GM23338 (cell line): ENCODE results near the gene ANKFN1. TPM values are rescaled to one million over a fixed set of nuclear protein-coding genes. Genes with fewer than 3 reads are reported as not detected.

Experiments
- ATAC-seq: fragments of 200-7000 bp; cut with Tn5 transposase; 3 replicates; pipeline ENCODE4 v1.9.1; 2020
- DNase-seq: peaks from one replicate; pipeline ENCODE4 v3.0.0-alpha.2; 2015; ENCODE audit warnings: low spot score
- H2AFZ ChIP-seq: fragments of 200-600 bp; sonication (generic); 2 replicates; pipeline ENCODE4 v1.8.0; 2016; ENCODE audit warnings: antibody characterized with exemption, mild to moderate bottlenecking, moderate library complexity
- H3F3A ChIP-seq: fragments of 200-600 bp; sonication (generic); replicated peaks from 2 replicates; pipeline ENCODE4 v1.8.0; 2017; ENCODE audit warnings: antibody characterized with exemption, mixed run types, low read depth
- H3K27ac ChIP-seq: fragments of 200-600 bp; sonication (generic); 2 replicates; pipeline ENCODE4 v1.6.1; 2016; ENCODE audit warnings: low read depth
- H3K27me3 ChIP-seq: fragments of 200-600 bp; sonication (generic); 2 replicates; pipeline ENCODE4 v1.8.0; 2016; ENCODE audit warnings: mild to moderate bottlenecking, mixed run types, moderate library complexity; ENCODE audit not compliant: insufficient read depth
- H3K36me3 ChIP-seq: fragments of 200-600 bp; sonication (generic); 2 replicates; pipeline ENCODE4 v1.8.0; 2016; ENCODE audit warnings: mild to moderate bottlenecking; ENCODE audit not compliant: insufficient read depth
- H3K4me1 ChIP-seq: fragments of 200-600 bp; sonication (generic); 2 replicates; pipeline ENCODE4 v1.8.0; 2016; ENCODE audit warnings: mild to moderate bottlenecking, moderate library complexity; ENCODE audit not compliant: insufficient read depth
- H3K4me2 ChIP-seq: fragments of 200-600 bp; sonication (generic); 2 replicates; pipeline ENCODE4 v1.7.1; 2017; ENCODE audit warnings: mixed run types
- H3K4me3 ChIP-seq: fragments of 200-600 bp; sonication (generic); 2 replicates; pipeline ENCODE4 v1.6.1; 2016; ENCODE audit warnings: mixed run types
- H3K79me2 ChIP-seq: fragments of 200-600 bp; sonication (generic); replicated peaks from 2 replicates; pipeline ENCODE4 v1.8.0; 2017; ENCODE audit warnings: mild to moderate bottlenecking; ENCODE audit not compliant: insufficient read depth
- H3K9me2 ChIP-seq: fragments of 200-600 bp; sonication (generic); 2 replicates; pipeline ENCODE4 v1.8.0; 2017; ENCODE audit not compliant: insufficient read depth
- H4K20me1 ChIP-seq: fragments of 200-600 bp; sonication (generic); replicated peaks from 2 replicates; pipeline ENCODE4 v1.8.0; 2017; ENCODE audit warnings: mild to moderate bottlenecking; ENCODE audit not compliant: insufficient read depth
- H3K27ac Mint-ChIP-seq: 2 replicates; pipeline ENCODE4 v1.8.0; 2020; ENCODE audit warnings: inconsistent platforms, mild to moderate bottlenecking, moderate library complexity, mixed read lengths
- H3K27me3 Mint-ChIP-seq: 3 replicates; pipeline ENCODE4 v1.8.0; 2022; ENCODE audit warnings: low read depth, mild to moderate bottlenecking, moderate library complexity, mixed read lengths, inconsistent platforms; ENCODE audit not compliant: insufficient read depth, poor library complexity
- H3K36me3 Mint-ChIP-seq: 3 replicates; pipeline ENCODE4 v1.8.0; 2021; ENCODE audit warnings: low read depth, mild to moderate bottlenecking, inconsistent platforms, moderate library complexity, mixed read lengths
- H3K4me1 Mint-ChIP-seq: 3 replicates; pipeline ENCODE4 v1.8.0; 2020; ENCODE audit warnings: mild to moderate bottlenecking, inconsistent platforms, mixed read lengths
- H3K4me3 Mint-ChIP-seq: 3 replicates; pipeline ENCODE4 v1.8.0; 2021; ENCODE audit warnings: moderate library complexity, mild to moderate bottlenecking, inconsistent platforms, mixed read lengths
- H3K9me3 Mint-ChIP-seq: 3 replicates; pipeline ENCODE4 v1.8.0; 2020; ENCODE audit warnings: moderate library complexity, mild to moderate bottlenecking, inconsistent platforms, mixed read lengths
- CREB1 ChIP-seq: fragments of 250-450 bp; sonication (Bioruptor Pico); IDR thresholded peaks from 2 replicates; pipeline ENCODE4 v1.5.0; 2020; ENCODE audit warnings: low read depth, mild to moderate bottlenecking, moderate library complexity
- CTCF ChIP-seq, 2 experiments: fragments of 200-600 bp in 1 of 2; sonication (generic) in 1 of 2; conservative IDR thresholded peaks; 2 replicates each; pipeline versions ENCODE4 v1.5.1 to v1.6.1; 2016 to 2017; ENCODE audit warnings: antibody characterized with exemption in 2 of 2, low read depth in 2 of 2, mild to moderate bottlenecking in 2 of 2, moderate library complexity in 1 of 2
- ETS1 ChIP-seq: IDR thresholded peaks from 2 replicates; pipeline ENCODE4 v1.6.1; 2016; ENCODE audit warnings: antibody characterized with exemption
- EZH2 ChIP-seq: fragments of 200-600 bp; sonication (generic); IDR thresholded peaks from one replicate; pipeline ENCODE4 v1.8.0; 2017; ENCODE audit warnings: antibody characterized with exemption, mild to moderate bottlenecking, low read depth; ENCODE audit not compliant: unreplicated experiment
- STAT1 ChIP-seq: IDR thresholded peaks from one replicate; pipeline ENCODE4 v1.6.1; 2016; ENCODE audit warnings: antibody characterized with exemption; ENCODE audit not compliant: unreplicated experiment
- ZNF114 ChIP-seq: fragments of 250-450 bp; sonication (Bioruptor Pico); IDR thresholded peaks from 2 replicates; pipeline ENCODE4 v1.5.0; 2020; ENCODE audit warnings: mild to moderate bottlenecking, moderate library complexity
- ZNF331 ChIP-seq: fragments of 250-450 bp; sonication (Bioruptor Pico); IDR thresholded peaks from 2 replicates; pipeline ENCODE4 v1.5.0; 2020; ENCODE audit warnings: low read depth, mild to moderate bottlenecking, moderate library complexity
- polyA plus RNA-seq: library from polyadenylated mRNA; unstranded; fragments of >200 nt; fragmentation: Nextera tagmentation; extraction: Ambion mirVana; gene quantifications from 2 replicates; pipeline ENCODE4 v1.2.1, GENCODE V29; 2016
- total RNA-seq: library from RNA; depleted of rRNA; stranded (reverse); fragments of >200 nt; shearing (Covaris generic); gene quantifications from 2 replicates; pipeline ENCODE4 v1.2.3, GENCODE V29; 2014

ANKFN1 gene
- total and polyA plus RNA-seq, 2 experiments from 2014 or later = not detected

GRCh38 chr17:56171186-56171959 lies 18.1 kb downstream of the ANKFN1 start:
- no peak overlapping the region for H3K27ac ChIP-seq
- Mint-ChIP-seq H3K4me3 (no peak overlapping the region), H3K27me3 (no peaks in the 10 kb centered on the region)

GRCh38 chr17:56172517-56172982 lies 19.3 kb downstream of the ANKFN1 start:
- Mint-ChIP-seq H3K36me3 (no peaks in the 10 kb centered on the region), H3K27me3 (no peaks in the 10 kb centered on the region), H3K4me1 (peaks cover 22% of the 10 kb centered on the region; the same call in 2 of the 3 replicates), H3K27ac (no peak overlapping the region), H3K9me3 (peaks cover 2% of the 10 kb centered on the region; the same call in 2 of the 3 replicates), H3K4me3 (no peak overlapping the region)
- no peaks in the 10 kb centered on the region for H3K27me3 ChIP-seq
- peak; percentile 60 for ATAC-seq
- H3K36me3 ChIP-seq = no peaks in the 10 kb centered on the region
- no peak overlapping the region for H3K4me3 ChIP-seq
- H3K27ac ChIP-seq = no peak overlapping the region
- no peaks in the 10 kb centered on the region for H3K79me2 ChIP-seq
- H3K4me1 ChIP-seq = peaks cover 6% of the 10 kb centered on the region; the same call in 1 of the 2 replicates
- H3F3A ChIP-seq = no peaks in the 10 kb centered on the region
- H3K4me2 ChIP-seq = no peak overlapping the region
- H3K9me2 ChIP-seq = peaks cover 10% of the 10 kb centered on the region; the same call in 1 of the 2 replicates
- TF ChIP-seq ZNF331 = no peak
- no peak for TF ChIP-seq EZH2
- no peak for TF ChIP-seq CREB1 (CRISPR knock-in tag)
- H2AFZ ChIP-seq = peak overlapping the region; percentile 33; the same call in 1 of the 2 replicates
- no peaks in the 10 kb centered on the region for H4K20me1 ChIP-seq
- DNase-seq = no peak

More at GRCh38 chr17:56171186-56171959, 18.1 kb downstream of the ANKFN1 start:
- Mint-ChIP-seq H3K27ac (no peak overlapping the region), H3K4me1 (peaks cover 23% of the 10 kb centered on the region; the same call in 2 of the 3 replicates), H3K36me3 (no peaks in the 10 kb centered on the region), H3K9me3 (peaks cover 3% of the 10 kb centered on the region; the same call in 2 of the 3 replicates)
- Histone ChIP-seq H3K79me2 (no peaks in the 10 kb centered on the region), H3F3A (no peaks in the 10 kb centered on the region), H3K36me3 (no peaks in the 10 kb centered on the region), H2AFZ (peak overlapping the region; percentile 78), H3K4me3 (no peak overlapping the region), H4K20me1 (no peaks in the 10 kb centered on the region), H3K27me3 (no peaks in the 10 kb centered on the region), H3K4me1 (peaks cover 7% of the 10 kb centered on the region; the same call in 1 of the 2 replicates), H3K4me2 (no peak overlapping the region), H3K9me2 (peaks cover 5% of the 10 kb centered on the region; the same call in 1 of the 2 replicates)
- TF ChIP-seq ETS1 = no peak
- TF ChIP-seq ZNF114 (CRISPR knock-in tag) = no peak
- TF ChIP-seq CREB1 (CRISPR knock-in tag) = no peak
- no peak for TF ChIP-seq EZH2
- ATAC-seq (no peak), DNase-seq (no peak)

GRCh38 chr17:56173026-56173425 lies 19.8 kb downstream of the ANKFN1 start:
- ATAC-seq (no peak; the same call in 2 of the 3 replicates), DNase-seq (no peak)
- peaks cover 4% of the 10 kb centered on the region; the same call in 1 of the 2 replicates for H3K4me1 ChIP-seq
- no peaks in the 10 kb centered on the region for H3F3A ChIP-seq
- H3K9me3 Mint-ChIP-seq = no peaks in the 10 kb centered on the region
- no peak overlapping the region for H3K27ac ChIP-seq
- H3K4me3 ChIP-seq = no peak overlapping the region
- H3K4me3 Mint-ChIP-seq = no peak overlapping the region
- H3K4me1 Mint-ChIP-seq = peaks cover 20% of the 10 kb centered on the region; the same call in 2 of the 3 replicates
- H3K27me3 ChIP-seq = no peaks in the 10 kb centered on the region
- peaks cover 10% of the 10 kb centered on the region; the same call in 1 of the 2 replicates for H3K9me2 ChIP-seq
- no peaks in the 10 kb centered on the region for H3K27me3 Mint-ChIP-seq
- TF ChIP-seq STAT1 = no peak
- peak in 1 of 2 experiments; percentile 37; a peak in 2 of 4 replicates for TF ChIP-seq CTCF (conservative IDR thresholded peaks at IDR 0.05; ENCODE audit: low read depth in 2 of 2)
- TF ChIP-seq CREB1 (CRISPR knock-in tag) = no peak
- no peak overlapping the region for H3K4me2 ChIP-seq
- no peaks in the 10 kb centered on the region for H4K20me1 ChIP-seq
- no peaks in the 10 kb centered on the region for H3K36me3 ChIP-seq
- no peaks in the 10 kb centered on the region for H3K79me2 ChIP-seq
- H3K27ac Mint-ChIP-seq = no peak overlapping the region
- no peaks in the 10 kb centered on the region for H3K36me3 Mint-ChIP-seq
- H2AFZ ChIP-seq = no peak overlapping the region
